CD4-positive, CD25-positive, alpha-beta regulatory T cell (primary cell): ENCODE results near the gene SERPINB6. TPM values are rescaled to one million over a fixed set of nuclear protein-coding genes. Genes with fewer than 3 reads are reported as not detected.
A peak's percentile ranks its signal among the peaks of the same experiment; 100 is the strongest.
"Not testable (repeated sequence)": the region's sequence is repeated elsewhere in the genome, so short reads cannot be mapped to it uniquely, and the experiment has no call there.

Experiments used
- ATAC-seq, 2 donors: fragments of 150-1000 bp; cut with Tn5 transposase; one replicate each; pipeline ENCODE4 v1.10.0; 2021; ENCODE audit warnings: low read depth in 2 of 2, moderate number of reproducible peaks in 2 of 2, moderate library complexity in 1 of 2
- DNase-seq, 3 donors: peaks; one replicate each; pipeline versions ENCODE4 v3.0.0 to v3.0.0-alpha.2; 2012 to 2022; ENCODE audit warnings: mixed read lengths in 1 of 3
- H3K27ac ChIP-seq: one replicate; pipeline ENCODE4 v1.7.0; 2013; ENCODE audit warnings: mild to moderate bottlenecking, low read length; ENCODE audit not compliant: insufficient read depth, poor library complexity, severe bottlenecking
- H3K27me3 ChIP-seq: one replicate; pipeline ENCODE4 v1.7.0; 2013; ENCODE audit warnings: low read length; ENCODE audit not compliant: control insufficient read depth, insufficient read depth
- H3K36me3 ChIP-seq: one replicate; pipeline ENCODE4 v1.7.0; 2013; ENCODE audit warnings: mild to moderate bottlenecking, low read length, moderate library complexity; ENCODE audit not compliant: control insufficient read depth, insufficient read depth
- H3K4me1 ChIP-seq: 2 replicates; pipeline ENCODE4 v1.7.0; 2013; ENCODE audit warnings: mild to moderate bottlenecking, low read length; ENCODE audit not compliant: insufficient read depth, control insufficient read depth, poor library complexity, severe bottlenecking
- H3K4me3 ChIP-seq: one replicate; pipeline ENCODE4 v1.7.0; 2013; ENCODE audit warnings: low read depth, mild to moderate bottlenecking, low read length, moderate library complexity
- H3K9me3 ChIP-seq, 2 experiments: 1 replicate in 1 of 2; 2 replicates in 1 of 2; pipeline ENCODE4 v1.7.0; 2013; ENCODE audit warnings: low read length in 2 of 2, mild to moderate bottlenecking in 1 of 2, moderate library complexity in 1 of 2; ENCODE audit not compliant: control insufficient read depth in 2 of 2
- H3K27ac Mint-ChIP-seq, 3 donors: one replicate each; pipeline ENCODE4 v1.8.0; 2020 to 2022; ENCODE audit warnings: mild to moderate bottlenecking in 3 of 3, mixed read lengths in 3 of 3, moderate library complexity in 2 of 3
- H3K27me3 Mint-ChIP-seq: one replicate; pipeline ENCODE4 v1.8.0; 2022; ENCODE audit warnings: mild to moderate bottlenecking, mixed read lengths
- H3K36me3 Mint-ChIP-seq: one replicate; pipeline ENCODE4 v1.8.0; 2020; ENCODE audit warnings: mixed read lengths
- H3K4me1 Mint-ChIP-seq, 4 donors: one replicate each; pipeline ENCODE4 v1.8.0; 2020 to 2022; ENCODE audit warnings: mixed read lengths in 4 of 4, mild to moderate bottlenecking in 1 of 4
- H3K4me3 Mint-ChIP-seq, 4 donors: one replicate each; pipeline ENCODE4 v1.8.0; 2020 to 2022; ENCODE audit warnings: mild to moderate bottlenecking in 4 of 4, mixed read lengths in 4 of 4, moderate library complexity in 3 of 4
- H3K9me3 Mint-ChIP-seq, 7 donors: one replicate each; pipeline ENCODE4 v1.8.0; 2020 to 2022; ENCODE audit warnings: mixed read lengths in 7 of 7, mild to moderate bottlenecking in 3 of 7, moderate library complexity in 2 of 7
- polyA plus RNA-seq, 4 donors: library from polyadenylated mRNA; unstranded; fragments of 300-500 nt; fragmentation: Illumina TruSeq; gene quantifications; one replicate each; pipeline ENCODE4 v1.2.3, GENCODE V29; 2021
- total RNA-seq: library from RNA; stranded (reverse); gene quantifications from one replicate; pipeline ENCODE4 v1.2.3, GENCODE V29; 2022

The SERPINB6 gene
- total and polyA plus RNA-seq, 5 donors from 2014 or later, result 3.9 to 79.9 (median 21.9) TPM

- H3K4me3 ChIP-seq, result not testable (repeated sequence)
These were observed 38.5 kb downstream of the SERPINB6 start for GRCh38 chr6:2932911-2933310.

GRCh38 chr6:2931970-2932748 lies 39.2 kb downstream of the SERPINB6 start:
- peak; percentile 73 to 89 (median 83) for DNase-seq
- peaks cover 11% of the 10 kb centered on the region for H3K4me1 ChIP-seq
- Mint-ChIP-seq H3K27ac (peak overlapping the region; percentile 33 to 87 (median 39)), H3K27me3 (peaks cover 25% of the 10 kb centered on the region), H3K4me1 (peaks cover 15 to 27% (median 17%) of the 10 kb centered on the region in 4 donors), H3K36me3 (no peaks in the 10 kb centered on the region), H3K4me3 (peak overlapping the region in 2 of 4 donors; percentile 55 to 61), H3K9me3 (peaks cover 0 to 12% (median 4%) of the 10 kb centered on the region in 7 donors)
- H3K27ac ChIP-seq, result no peak overlapping the region
- no peaks in the 10 kb centered on the region for H3K27me3 ChIP-seq
- peak; percentile 91 to 94 for ATAC-seq
- no peaks in the 10 kb centered on the region for H3K36me3 ChIP-seq
- no peak overlapping the region for H3K4me3 ChIP-seq
- peaks cover 0 to 4% of the 10 kb centered on the region in 2 experiments for H3K9me3 ChIP-seq

More at GRCh38 chr6:2932911-2933310, 38.5 kb downstream of the SERPINB6 start:
- not testable (repeated sequence) for ATAC-seq, H3K9me3 ChIP-seq, DNase-seq, H3K36me3 ChIP-seq, H3K4me3 Mint-ChIP-seq, H3K36me3 Mint-ChIP-seq, H3K27ac Mint-ChIP-seq, H3K27ac ChIP-seq, H3K27me3 ChIP-seq
- peaks cover 17% of the 10 kb centered on the region for H3K4me1 ChIP-seq
- H3K27me3 Mint-ChIP-seq, result peaks cover 19% of the 10 kb centered on the region
- peaks cover 16 to 35% (median 19%) of the 10 kb centered on the region in 4 donors for H3K4me1 Mint-ChIP-seq
- H3K9me3 Mint-ChIP-seq, result peaks cover 0 to 12% (median 5%) of the 10 kb centered on the region in 7 donors

GRCh38 chr6:2931055-2931454 lies 40.3 kb downstream of the SERPINB6 start:
- Mint-ChIP-seq H3K27ac (no peak overlapping the region), H3K4me3 (no peak overlapping the region), H3K9me3 (peaks cover 0 to 6% (median 0%) of the 10 kb centered on the region in 7 donors), H3K4me1 (peaks cover 7 to 16% (median 8%) of the 10 kb centered on the region in 4 donors), H3K27me3 (peaks cover 24% of the 10 kb centered on the region), H3K36me3 (no peaks in the 10 kb centered on the region)
- Histone ChIP-seq H3K27ac (no peak overlapping the region), H3K27me3 (no peaks in the 10 kb centered on the region), H3K4me1 (peaks cover 8% of the 10 kb centered on the region), H3K36me3 (no peaks in the 10 kb centered on the region), H3K9me3 (peaks cover 0 to 4% of the 10 kb centered on the region in 2 experiments), H3K4me3 (no peak overlapping the region)
- ATAC-seq, result no peak
- no peak for DNase-seq

GRCh38 chr6:2927931-2928330 lies 43.4 kb downstream of the SERPINB6 start:
- DNase-seq, result not testable (repeated sequence)
- H3K27me3 Mint-ChIP-seq, result peaks cover 39% of the 10 kb centered on the region

GRCh38 chr6:2925842-2926747 lies 45.3 kb downstream of the SERPINB6 start:
- not testable (repeated sequence) for ATAC-seq, H3K27ac ChIP-seq, DNase-seq, H3K4me3 ChIP-seq, H3K9me3 Mint-ChIP-seq, H3K36me3 Mint-ChIP-seq, H3K27me3 ChIP-seq, H3K4me1 ChIP-seq, H3K27ac Mint-ChIP-seq, H3K36me3 ChIP-seq, H3K9me3 ChIP-seq, H3K4me3 Mint-ChIP-seq, H3K4me1 Mint-ChIP-seq
- H3K27me3 Mint-ChIP-seq, result peaks cover 42% of the 10 kb centered on the region

More at GRCh38 chr6:2927931-2928330, 43.4 kb downstream of the SERPINB6 start:
- H3K4me1 ChIP-seq, H3K27ac Mint-ChIP-seq, H3K9me3 Mint-ChIP-seq, H3K4me3 ChIP-seq, H3K27ac ChIP-seq, H3K36me3 Mint-ChIP-seq, H3K27me3 ChIP-seq, H3K9me3 ChIP-seq, ATAC-seq, H3K36me3 ChIP-seq, H3K4me3 Mint-ChIP-seq: not testable (repeated sequence)
- H3K4me1 Mint-ChIP-seq, result peaks cover 7 to 12% (median 11%) of the 10 kb centered on the region in 4 donors

GRCh38 chr6:2921520-2922115 lies 49.7 kb downstream of the SERPINB6 start:
- Mint-ChIP-seq H3K4me3 (no peak overlapping the region), H3K4me1 (peaks cover 9 to 23% (median 12%) of the 10 kb centered on the region in 4 donors), H3K27me3 (peaks cover 38% of the 10 kb centered on the region), H3K36me3 (peaks cover 3% of the 10 kb centered on the region), H3K9me3 (peaks cover 0 to 5% (median 0%) of the 10 kb centered on the region in 7 donors), H3K27ac (no peak overlapping the region)
- no peaks in the 10 kb centered on the region for H3K9me3 ChIP-seq
- H3K4me1 ChIP-seq, result peaks cover 4% of the 10 kb centered on the region
- no peak overlapping the region for H3K4me3 ChIP-seq
- DNase-seq, result no peak
- H3K27me3 ChIP-seq, result no peaks in the 10 kb centered on the region
- H3K36me3 ChIP-seq, result no peaks in the 10 kb centered on the region
- ATAC-seq, result no peak
- no peak overlapping the region for H3K27ac ChIP-seq

- peak overlapping the region in 2 of 3 donors; percentile 23 to 79 for H3K27ac Mint-ChIP-seq
- peaks cover 3% of the 10 kb centered on the region for H3K36me3 Mint-ChIP-seq
- H3K4me1 ChIP-seq, result peaks cover 4% of the 10 kb centered on the region
- no peaks in the 10 kb centered on the region for H3K36me3 ChIP-seq
- H3K9me3 ChIP-seq, result no peaks in the 10 kb centered on the region
- no peak for DNase-seq
- no peak overlapping the region for H3K4me3 ChIP-seq
- no peak overlapping the region for H3K27ac ChIP-seq
- ATAC-seq, result no peak
- no peaks in the 10 kb centered on the region for H3K27me3 ChIP-seq
- H3K4me1 Mint-ChIP-seq, result peaks cover 8 to 23% (median 12%) of the 10 kb centered on the region in 4 donors
- H3K27me3 Mint-ChIP-seq, result peaks cover 31% of the 10 kb centered on the region
- H3K4me3 Mint-ChIP-seq, result no peak overlapping the region
- peaks cover 0 to 5% (median 0%) of the 10 kb centered on the region in 7 donors for H3K9me3 Mint-ChIP-seq
These were observed 50.7 kb downstream of the SERPINB6 start for GRCh38 chr6:2920671-2921112.
